OCI-LY1 (cell line): ENCODE measurements around the gene SLC31A2.

Source experiments
- CTCF ChIP-seq: fragments of 200-600 bp; sonication (generic), shearing (Covaris generic); IDR thresholded peaks from 2 replicates; pipeline ENCODE4 v1.5.1; 2017; ENCODE audit warnings: mild to moderate bottlenecking, antibody characterized with exemption, low read length, moderate library complexity, mixed read lengths
- EZH2 ChIP-seq: fragments of 200-600 bp; sonication (generic), shearing (Covaris generic); IDR thresholded peaks from 2 replicates; pipeline ENCODE4 v1.8.0; 2017; ENCODE audit warnings: borderline replicate concordance, mixed run types, mild to moderate bottlenecking, antibody characterized with exemption, low read length, moderate library complexity, mixed read lengths

DNA sequence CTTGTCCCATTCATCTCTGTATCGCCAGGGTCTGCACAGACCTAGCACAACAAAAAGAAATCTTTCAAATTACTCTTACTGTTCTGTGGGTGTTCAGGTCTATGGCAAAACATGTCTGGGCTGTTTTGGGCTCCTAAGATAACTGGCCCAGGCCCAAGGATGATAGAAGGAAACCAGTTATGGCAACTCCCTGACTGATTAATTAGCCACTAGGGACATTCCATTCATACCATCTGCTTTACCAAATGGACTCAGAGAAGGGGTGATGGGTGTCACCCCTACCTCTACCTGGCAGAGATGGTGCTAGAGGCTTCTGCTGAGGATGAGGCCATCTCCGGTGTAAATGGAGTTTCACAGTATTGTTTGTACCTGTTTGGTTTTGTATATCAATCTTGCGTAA lies 1.9 kb downstream of the SLC31A2 start:
- TF ChIP-seq EZH2, result no peak
- no peak for TF ChIP-seq CTCF
